Suprapubic skin (tissue), 4 donors: ENCODE results near the gene RUNX2. TPM values are rescaled to one million over a fixed set of nuclear protein-coding genes. Genes with fewer than 3 reads are reported as not detected.

Source experiments
- DNase-seq, 2 donors: peaks; one replicate each; pipeline ENCODE4 v3.0.0-alpha.2; 2019; ENCODE audit warnings: low spot score in 2 of 2
- H3K27ac ChIP-seq: fragments of 200-600 bp; sonication (generic); one replicate; pipeline ENCODE4 v1.5.1; 2019
- H3K27me3 ChIP-seq: fragments of 200-600 bp; sonication (generic); one replicate; pipeline ENCODE4 v1.5.1; 2019
- H3K36me3 ChIP-seq: fragments of 200-600 bp; sonication (generic); one replicate; pipeline ENCODE4 v1.5.1; 2019
- H3K4me1 ChIP-seq: fragments of 200-600 bp; sonication (generic); one replicate; pipeline ENCODE4 v1.5.1; 2019
- H3K4me3 ChIP-seq: fragments of 200-600 bp; sonication (generic); one replicate; pipeline ENCODE4 v1.5.1; 2019; ENCODE audit warnings: mild to moderate bottlenecking
- H3K9me3 ChIP-seq: fragments of 200-600 bp; sonication (generic); one replicate; pipeline ENCODE4 v1.5.1; 2019
- CTCF ChIP-seq, 2 donors: fragments of 200-600 bp in 1 of 2; fragments of 450-650 bp in 1 of 2; sonication (generic) in 1 of 2; IDR thresholded peaks; one replicate each; pipeline ENCODE4 v1.5.1; 2016 to 2019; ENCODE audit warnings: antibody characterized with exemption in 2 of 2, mild to moderate bottlenecking in 1 of 2, moderate library complexity in 1 of 2
- EP300 ChIP-seq: sonication (generic); formaldehyde crosslinking; IDR thresholded peaks from one replicate; pipeline ENCODE4 v1.6.1; 2017; ENCODE audit warnings: antibody characterized with exemption
- POLR2A ChIP-seq, 2 donors: fragments of 450-650 bp; IDR thresholded peaks; one replicate each; pipeline ENCODE4 v1.6.1; 2017; ENCODE audit warnings: antibody characterized with exemption in 2 of 2, mild to moderate bottlenecking in 2 of 2, moderate library complexity in 2 of 2
- POLR2AphosphoS5 ChIP-seq, 3 donors: sonication (generic); formaldehyde crosslinking; IDR thresholded peaks; one replicate each; pipeline ENCODE4 v1.6.1; 2017; ENCODE audit warnings: antibody characterized with exemption in 3 of 3
- WGBS: methylation state at CpG from one replicate; pipeline ENCODE4 v1.1.5; 2018; 5-methylcytosine and 5-hydroxymethylcytosine counted together
- total RNA-seq, 4 donors: library from RNA; depleted of rRNA; stranded (reverse); fragments of >200 nt; gene quantifications; one replicate each; pipeline ENCODE4 v1.1.0, GENCODE V29; 2016

Gene RUNX2
- total RNA-seq, 4 donors from 2014 or later = 2.6 to 5.9 (median 3.1) TPM

- WGBS = 97% methylated on average over 2 of the region's 2 CpGs
- no peak for DNase-seq
- H3K4me3 ChIP-seq = no peak overlapping the region
- H3K4me1 ChIP-seq = no peaks in the 10 kb centered on the region
- H3K27me3 ChIP-seq = no peaks in the 10 kb centered on the region
- no peak overlapping the region for H3K27ac ChIP-seq
- TF ChIP-seq CTCF (IDR thresholded peaks at IDR 0.05) = no peak
- TF ChIP-seq POLR2A (IDR thresholded peaks at IDR 0.05) = no peak
- no peak for TF ChIP-seq EP300
- TF ChIP-seq POLR2AphosphoS5 (IDR thresholded peaks at IDR 0.05) = no peak
- no peaks in the 10 kb centered on the region for H3K36me3 ChIP-seq
- no peaks in the 10 kb centered on the region for H3K9me3 ChIP-seq
These were observed 302.2 kb downstream of the RUNX2 start for GRCh38 chr6:45630314-45630713.

- no peaks in the 10 kb centered on the region for H3K9me3 ChIP-seq
- no peak overlapping the region for H3K27ac ChIP-seq
- WGBS = 59% methylated on average over 4 of the region's 4 CpGs
- H3K4me3 ChIP-seq = no peak overlapping the region
- no peak for DNase-seq
- H3K36me3 ChIP-seq = no peaks in the 10 kb centered on the region
- no peaks in the 10 kb centered on the region for H3K4me1 ChIP-seq
- TF ChIP-seq CTCF (IDR thresholded peaks at IDR 0.05) (no peak), POLR2A (IDR thresholded peaks at IDR 0.05) (no peak)
- no peaks in the 10 kb centered on the region for H3K27me3 ChIP-seq
These were observed 302.7 kb downstream of the RUNX2 start for GRCh38 chr6:45630801-45631200.

GRCh38 chr6:45631396-45631795 is 303.3 kb downstream of the RUNX2 start:
- H3K27ac ChIP-seq = no peak overlapping the region
- DNase-seq = no peak
- TF ChIP-seq EP300 (no peak), POLR2AphosphoS5 (IDR thresholded peaks at IDR 0.05) (no peak), POLR2A (IDR thresholded peaks at IDR 0.05) (no peak), CTCF (IDR thresholded peaks at IDR 0.05) (no peak)
- H3K4me1 ChIP-seq = no peaks in the 10 kb centered on the region
- no peaks in the 10 kb centered on the region for H3K27me3 ChIP-seq
- H3K9me3 ChIP-seq = no peaks in the 10 kb centered on the region
- WGBS = 80% methylated on average over 3 of the region's 3 CpGs
- no peaks in the 10 kb centered on the region for H3K36me3 ChIP-seq
- H3K4me3 ChIP-seq = no peak overlapping the region

GRCh38 chr6:45633272-45633908 is 305.3 kb downstream of the RUNX2 start:
- Histone ChIP-seq H3K4me1 (no peaks in the 10 kb centered on the region), H3K36me3 (no peaks in the 10 kb centered on the region), H3K27me3 (no peaks in the 10 kb centered on the region), H3K27ac (no peak overlapping the region), H3K9me3 (no peaks in the 10 kb centered on the region), H3K4me3 (no peak overlapping the region)
- DNase-seq = no peak
- 87% methylated on average over 6 of the region's 6 CpGs for WGBS
- no peak for TF ChIP-seq POLR2A (IDR thresholded peaks at IDR 0.05)
- TF ChIP-seq EP300 = no peak
- no peak for TF ChIP-seq POLR2AphosphoS5 (IDR thresholded peaks at IDR 0.05)
- no peak for TF ChIP-seq CTCF (IDR thresholded peaks at IDR 0.05)

- no peaks in the 10 kb centered on the region for H3K27me3 ChIP-seq
- no peaks in the 10 kb centered on the region for H3K4me1 ChIP-seq
- no peaks in the 10 kb centered on the region for H3K9me3 ChIP-seq
- WGBS = 85% methylated on average over 4 of the region's 4 CpGs
- no peak overlapping the region for H3K4me3 ChIP-seq
- TF ChIP-seq EP300 = no peak
- TF ChIP-seq POLR2AphosphoS5 (IDR thresholded peaks at IDR 0.05) = no peak
- TF ChIP-seq POLR2A (IDR thresholded peaks at IDR 0.05) = no peak
- no peak for DNase-seq
- H3K36me3 ChIP-seq = no peaks in the 10 kb centered on the region
- H3K27ac ChIP-seq = no peak overlapping the region
These were observed 306.1 kb downstream of the RUNX2 start for GRCh38 chr6:45634231-45634630.
